Hypothalamus (tissue), 51 donors: Measurements from ENCODE around the gene VASP.

Source experiments
- DNase-seq, 51 donors: peaks; one replicate each; lab custom pipeline; 2025; lab: John Stamatoyannopoulos, UW

VASP gene

DNA sequence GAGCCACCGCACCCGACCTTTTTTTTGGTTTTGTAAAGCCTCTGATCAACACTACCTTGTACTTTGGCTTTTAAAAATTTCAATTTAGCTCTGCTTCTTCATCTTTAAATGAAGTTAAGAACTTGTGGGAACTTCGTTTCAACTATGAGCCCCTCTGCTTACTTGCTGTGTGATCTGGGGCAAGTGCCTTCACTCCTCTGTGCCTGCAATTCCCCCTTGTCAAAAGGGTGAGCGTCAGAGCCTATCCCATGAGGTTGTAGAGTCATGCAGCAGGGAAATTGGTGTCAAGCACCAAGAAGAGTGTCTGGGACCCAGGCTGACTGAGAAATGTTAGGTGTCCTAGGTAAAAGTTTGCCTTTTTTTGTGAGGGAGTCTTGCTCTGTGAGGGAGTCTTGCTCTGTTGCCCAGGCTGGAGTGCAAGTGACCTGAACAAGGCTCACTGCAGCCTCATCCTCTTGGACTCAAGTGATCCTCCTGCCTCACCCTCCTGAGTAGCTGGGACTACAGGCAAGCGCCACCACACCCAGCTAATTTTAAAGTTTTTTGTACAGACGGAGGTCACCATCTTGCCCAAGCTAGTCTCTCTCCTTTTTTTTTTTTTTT is 5.7 kb downstream of the VASP start:
- no peak for DNase-seq

DNA sequence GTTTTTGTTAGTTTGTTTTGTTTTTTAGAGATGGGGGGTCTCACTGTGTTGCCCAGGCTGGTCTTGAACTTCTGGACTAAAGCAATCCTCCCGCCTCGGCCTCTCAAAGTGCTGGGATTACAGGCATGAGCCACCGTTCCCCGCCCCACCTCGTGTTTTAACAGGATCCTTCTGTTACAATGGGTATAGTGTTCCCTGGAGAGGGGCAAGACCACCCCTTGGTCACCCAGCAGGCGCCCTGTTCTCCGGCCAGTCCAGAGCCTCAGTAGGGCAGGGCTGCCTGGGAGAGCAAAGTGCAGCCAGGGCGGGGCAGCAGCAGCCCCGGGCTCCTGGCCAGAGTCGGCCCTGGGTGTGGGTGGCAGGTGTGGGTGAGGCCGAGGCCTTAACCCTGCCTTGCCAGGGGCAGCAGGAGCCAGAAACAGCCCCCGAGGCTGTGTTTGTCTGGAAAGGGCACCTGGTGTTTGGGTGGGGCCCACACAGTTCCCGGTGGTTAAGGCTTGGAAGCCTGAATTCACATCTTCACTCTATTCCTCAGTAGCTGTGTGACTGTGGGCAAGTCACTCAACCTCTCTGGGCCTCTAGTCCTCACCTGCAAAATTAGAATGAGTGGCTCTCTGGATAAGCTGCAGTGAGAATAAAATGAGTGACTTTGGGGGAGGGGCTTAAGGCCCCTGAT is 7.2 kb downstream of the VASP start:
- DNase-seq: no peak

DNA sequence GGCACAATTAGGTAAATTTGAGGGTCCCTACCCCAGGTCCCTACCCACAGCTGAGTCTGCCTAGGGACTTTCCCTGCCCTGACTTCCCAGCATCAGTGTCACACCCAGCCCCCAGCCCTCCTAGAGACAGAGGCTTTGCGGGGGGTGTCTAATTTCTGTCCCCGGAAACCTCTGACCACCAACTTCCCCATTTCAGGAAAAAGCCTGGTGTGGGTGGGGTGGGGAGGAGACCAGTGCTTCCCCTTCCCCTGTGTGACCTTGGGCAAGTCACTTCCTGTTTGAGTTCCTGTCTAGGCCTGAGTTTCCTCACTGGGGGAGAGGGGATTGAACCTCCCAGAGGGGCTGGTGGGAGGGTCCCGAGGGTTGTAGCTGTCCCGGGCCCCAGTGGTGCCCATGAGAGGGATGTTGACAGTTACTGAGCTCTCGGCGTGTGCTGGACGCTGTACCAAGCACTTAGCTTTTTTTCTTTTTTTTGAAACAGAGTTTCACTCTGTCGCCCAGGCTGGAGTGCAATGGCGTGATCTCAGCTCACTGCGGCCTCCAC is 7.9 kb downstream of the VASP start:
- peak in 14 of 51 donors; percentile 16 to 44 (median 28) for DNase-seq

DNA sequence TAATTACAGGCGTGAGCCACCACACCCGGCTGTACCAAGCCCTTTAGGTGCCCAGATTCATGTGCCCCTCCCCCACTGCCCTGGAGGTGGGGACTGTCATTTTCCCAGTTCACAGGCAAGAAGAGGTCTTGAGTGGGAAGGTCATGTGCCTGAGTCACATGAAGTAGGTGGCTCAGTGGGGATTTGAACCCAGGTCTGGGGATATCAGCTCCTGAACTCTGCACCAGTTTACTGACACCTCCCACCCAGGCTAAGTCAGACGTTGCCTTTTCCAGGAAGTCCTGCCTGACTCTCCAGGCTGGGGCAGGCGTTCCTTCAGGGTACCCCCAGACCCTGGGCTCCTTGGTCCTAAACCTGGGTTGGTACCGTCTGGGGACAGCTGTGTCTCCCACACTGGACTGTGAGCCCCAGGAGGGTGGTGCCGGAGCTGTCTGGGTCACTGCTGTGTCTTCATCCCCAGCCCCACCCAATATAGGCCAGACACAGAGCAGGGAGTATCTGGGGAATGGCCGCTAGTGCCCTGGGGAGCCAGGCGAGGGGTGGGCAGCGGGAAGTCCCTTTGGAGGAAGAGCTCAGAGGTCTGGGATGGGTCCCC is 8.6 kb downstream of the VASP start:
- no peak for DNase-seq

DNA sequence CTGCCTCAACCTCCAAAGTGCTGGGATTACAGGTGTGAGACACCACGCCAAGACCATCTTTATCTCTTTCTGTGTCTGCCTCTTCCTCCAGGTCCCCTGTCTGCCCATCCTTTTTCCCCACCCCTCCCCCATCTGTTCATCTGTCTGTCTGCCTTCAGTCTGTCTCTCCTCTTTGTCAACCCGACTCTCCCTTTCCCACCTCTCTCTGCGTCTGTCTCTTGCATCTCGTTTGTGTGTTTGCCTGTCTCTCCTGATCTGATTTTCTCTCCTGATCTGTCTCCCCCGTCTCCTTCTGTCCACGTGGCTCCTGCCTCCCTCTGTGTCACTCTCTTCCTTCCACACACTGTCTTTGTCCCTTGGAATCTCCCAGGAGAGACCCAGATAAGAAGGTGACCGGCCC is 10.0 kb downstream of the VASP start:
- DNase-seq: no peak

DNA sequence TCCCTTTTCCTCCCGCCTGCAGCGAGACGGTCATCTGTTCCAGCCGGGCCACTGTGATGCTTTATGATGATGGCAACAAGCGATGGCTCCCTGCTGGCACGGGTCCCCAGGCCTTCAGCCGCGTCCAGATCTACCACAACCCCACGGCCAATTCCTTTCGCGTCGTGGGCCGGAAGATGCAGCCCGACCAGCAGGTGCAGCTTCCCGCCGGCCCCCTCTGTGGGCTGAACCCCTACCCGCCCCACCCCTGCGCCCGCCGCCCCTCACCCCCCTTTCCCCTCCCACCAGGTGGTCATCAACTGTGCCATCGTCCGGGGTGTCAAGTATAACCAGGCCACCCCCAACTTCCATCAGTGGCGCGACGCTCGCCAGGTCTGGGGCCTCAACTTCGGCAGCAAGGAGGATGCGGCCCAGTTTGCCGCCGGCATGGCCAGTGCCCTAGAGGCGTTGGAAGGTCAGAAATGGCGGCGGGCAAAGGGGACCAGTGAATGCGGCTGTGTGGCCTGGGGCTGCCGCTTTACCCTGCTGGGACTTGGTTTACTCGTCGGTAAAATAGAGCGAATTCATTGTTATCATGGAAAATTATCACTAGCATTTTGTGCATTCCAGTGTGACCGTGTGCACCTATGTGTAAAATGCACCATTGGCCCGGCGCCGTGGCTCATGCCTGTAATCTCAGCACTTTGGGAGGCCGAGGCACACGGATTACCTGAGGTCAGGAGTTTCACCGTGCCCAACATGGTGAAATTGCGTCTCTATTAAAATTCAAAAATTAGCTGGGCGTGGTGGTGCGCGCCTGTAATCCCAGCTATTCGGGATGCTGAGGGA is 10.6 kb downstream of the VASP start:
- no peak for DNase-seq

DNA sequence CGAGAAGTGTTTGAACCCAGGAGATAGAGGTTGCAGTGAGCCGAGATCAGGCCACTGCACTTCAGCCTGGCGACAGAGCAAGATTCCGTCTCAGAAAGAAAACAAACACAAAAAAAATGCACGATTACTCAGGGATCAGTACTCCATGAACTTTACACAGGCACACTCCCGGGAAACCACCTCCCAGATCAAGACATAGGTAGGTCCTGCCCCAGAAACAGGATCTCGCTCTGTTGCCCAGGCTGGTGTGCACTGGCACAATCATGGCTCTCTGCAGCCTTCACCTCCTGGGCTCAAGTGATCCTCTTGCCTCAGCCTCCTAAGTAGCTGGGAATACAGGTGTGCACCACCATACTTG is 11.2 kb downstream of the VASP start:
- DNase-seq: no peak

DNA sequence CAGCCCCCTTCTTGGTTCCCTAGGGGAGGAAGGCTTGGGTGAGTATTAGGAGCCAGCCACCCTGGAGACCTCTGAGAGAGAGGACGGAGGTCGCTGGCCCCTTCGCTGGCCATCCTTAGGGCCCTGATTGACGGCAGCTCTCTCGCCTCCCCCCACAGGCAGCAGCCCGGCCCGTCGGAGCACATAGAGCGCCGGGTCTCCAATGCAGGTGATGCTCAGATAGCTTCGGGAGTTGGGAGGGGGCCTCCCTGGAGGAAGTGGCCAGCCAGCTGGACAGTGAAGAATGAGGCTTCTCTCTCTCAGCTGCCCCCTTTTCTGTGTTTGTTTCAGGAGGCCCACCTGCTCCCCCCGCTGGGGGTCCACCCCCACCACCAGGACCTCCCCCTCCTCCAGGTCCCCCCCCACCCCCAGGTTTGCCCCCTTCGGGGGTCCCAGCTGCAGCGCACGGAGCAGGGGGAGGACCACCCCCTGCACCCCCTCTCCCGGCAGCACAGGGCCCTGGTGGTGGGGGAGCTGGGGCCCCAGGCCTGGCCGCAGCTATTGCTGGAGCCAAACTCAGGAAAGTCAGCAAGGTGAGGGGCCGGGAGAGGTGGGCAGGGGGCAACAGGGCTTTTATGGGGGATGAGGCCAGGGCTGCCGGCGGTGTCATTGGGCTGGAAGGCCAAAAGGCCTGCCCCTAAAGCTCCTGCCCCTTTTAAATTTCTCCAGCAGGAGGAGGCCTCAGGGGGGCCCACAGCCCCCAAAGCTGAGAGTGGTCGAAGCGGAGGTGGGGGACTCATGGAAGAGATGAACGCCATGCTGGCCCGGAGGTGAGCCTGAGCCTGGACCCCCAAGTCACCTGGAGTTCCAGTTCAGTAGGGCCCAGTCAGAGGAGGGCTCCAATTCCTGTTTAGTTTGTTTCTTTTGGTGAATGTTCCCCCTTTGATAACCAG is 15.0 kb downstream of the VASP start:
- no peak for DNase-seq

DNA sequence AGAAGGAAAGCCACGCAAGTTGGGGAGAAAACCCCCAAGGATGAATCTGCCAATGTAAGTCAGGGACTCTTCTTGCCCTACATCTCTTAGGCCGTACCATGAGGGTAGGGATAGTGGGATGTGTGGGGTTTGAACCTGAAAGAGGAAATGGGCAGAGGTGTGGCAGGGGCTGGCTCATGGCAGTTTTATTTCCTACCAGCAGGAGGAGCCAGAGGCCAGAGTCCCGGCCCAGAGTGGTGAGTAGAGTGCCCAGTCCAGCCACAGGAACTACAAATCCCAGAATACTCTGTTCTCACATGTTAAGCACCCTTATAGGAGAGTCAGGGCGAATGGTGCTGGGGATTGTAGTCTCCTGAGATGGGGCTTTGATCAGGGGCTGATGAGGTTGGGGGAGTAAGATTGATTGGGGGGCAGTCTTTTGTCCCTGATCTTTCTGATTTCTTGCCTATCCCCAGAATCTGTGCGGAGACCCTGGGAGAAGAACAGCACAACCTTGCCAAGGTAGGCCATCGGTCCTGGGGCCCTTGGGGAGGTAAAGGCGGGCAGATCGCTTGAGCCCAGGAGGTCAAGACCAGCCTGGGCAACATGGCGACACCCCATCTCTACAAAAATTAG is 16.5 kb downstream of the VASP start:
- DNase-seq: peak in 46 of 51 donors; percentile 20 to 82 (median 64)

DNA sequence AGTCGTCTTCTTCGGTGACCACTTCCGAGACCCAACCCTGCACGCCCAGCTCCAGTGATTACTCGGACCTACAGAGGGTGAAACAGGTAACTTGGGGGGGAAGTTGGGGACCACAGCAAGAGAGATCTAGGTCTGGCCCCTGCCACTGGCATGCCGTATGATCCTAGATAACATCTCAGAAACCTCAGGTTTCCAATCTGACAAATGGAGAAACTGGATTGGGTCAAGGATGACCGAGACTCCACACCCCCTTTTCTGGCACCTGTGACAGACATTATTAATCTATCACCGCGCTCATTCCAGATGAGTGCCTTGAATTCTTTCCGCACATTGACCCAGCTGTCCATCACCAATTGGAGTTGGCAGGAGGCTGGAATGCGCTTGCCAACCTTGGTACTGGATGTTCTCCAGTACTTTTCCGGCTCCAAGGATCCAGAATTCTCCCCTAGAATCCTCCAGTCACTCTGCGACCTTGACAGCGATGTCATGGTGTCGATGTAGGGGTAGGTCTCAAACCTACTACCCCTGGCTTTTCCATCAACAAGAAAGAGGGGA is 17.4 kb downstream of the VASP start:
- peak in 19 of 51 donors; percentile 6 to 55 (median 25) for DNase-seq

DNA sequence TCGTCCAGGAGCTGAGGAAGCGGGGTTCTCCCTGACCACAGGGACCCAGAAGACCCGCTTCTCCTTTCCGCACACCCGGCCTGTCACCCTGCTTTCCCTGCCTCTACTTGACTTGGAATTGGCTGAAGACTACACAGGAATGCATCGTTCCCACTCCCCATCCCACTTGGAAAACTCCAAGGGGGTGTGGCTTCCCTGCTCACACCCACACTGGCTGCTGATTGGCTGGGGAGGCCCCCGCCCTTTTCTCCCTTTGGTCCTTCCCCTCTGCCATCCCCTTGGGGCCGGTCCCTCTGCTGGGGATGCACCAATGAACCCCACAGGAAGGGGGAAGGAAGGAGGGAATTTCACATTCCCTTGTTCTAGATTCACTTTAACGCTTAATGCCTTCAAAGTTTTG is 18.9 kb downstream of the VASP start:
- peak in 36 of 51 donors; percentile 9 to 82 (median 47) for DNase-seq

DNA sequence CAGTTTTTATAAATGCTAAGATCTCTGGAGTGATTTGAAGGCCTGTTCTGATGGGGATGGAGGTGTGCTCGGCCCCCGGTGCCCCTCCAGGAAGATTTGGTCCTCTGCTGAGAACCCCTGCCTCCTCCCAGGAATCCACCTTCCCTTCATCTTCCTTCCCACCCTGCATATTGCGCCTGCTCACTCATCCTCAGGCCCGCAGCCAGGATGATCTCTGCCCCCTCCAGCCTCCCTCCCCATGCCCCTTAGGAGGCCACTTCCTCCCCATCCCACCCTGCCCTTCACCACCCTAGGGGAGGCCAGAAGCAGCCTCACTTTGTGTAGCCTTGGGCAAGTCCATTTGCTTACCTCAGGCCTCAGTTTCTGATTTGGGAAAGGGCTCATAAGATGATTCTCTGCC is 19.7 kb downstream of the VASP start:
- DNase-seq: no peak

DNA sequence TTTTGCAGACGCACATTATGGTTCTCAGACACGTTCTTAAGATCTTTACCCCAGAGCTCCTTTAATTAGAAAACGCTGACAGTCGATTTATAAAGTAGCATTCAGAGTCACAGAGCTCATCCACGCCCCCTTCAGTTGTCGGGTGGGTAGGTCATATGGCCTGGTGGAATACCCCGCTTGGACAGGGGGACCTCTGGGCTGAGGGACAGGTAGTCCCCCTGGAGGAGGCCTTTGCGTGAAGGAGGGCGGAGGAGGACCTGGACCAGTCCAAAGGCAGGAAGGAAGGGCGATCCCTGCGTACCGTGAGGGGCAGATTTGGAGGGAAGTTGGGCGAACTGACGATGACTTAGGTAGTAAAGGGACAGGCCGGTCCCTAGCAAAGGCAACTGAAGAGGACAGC is 20.5 kb downstream of the VASP start:
- no peak for DNase-seq

DNA sequence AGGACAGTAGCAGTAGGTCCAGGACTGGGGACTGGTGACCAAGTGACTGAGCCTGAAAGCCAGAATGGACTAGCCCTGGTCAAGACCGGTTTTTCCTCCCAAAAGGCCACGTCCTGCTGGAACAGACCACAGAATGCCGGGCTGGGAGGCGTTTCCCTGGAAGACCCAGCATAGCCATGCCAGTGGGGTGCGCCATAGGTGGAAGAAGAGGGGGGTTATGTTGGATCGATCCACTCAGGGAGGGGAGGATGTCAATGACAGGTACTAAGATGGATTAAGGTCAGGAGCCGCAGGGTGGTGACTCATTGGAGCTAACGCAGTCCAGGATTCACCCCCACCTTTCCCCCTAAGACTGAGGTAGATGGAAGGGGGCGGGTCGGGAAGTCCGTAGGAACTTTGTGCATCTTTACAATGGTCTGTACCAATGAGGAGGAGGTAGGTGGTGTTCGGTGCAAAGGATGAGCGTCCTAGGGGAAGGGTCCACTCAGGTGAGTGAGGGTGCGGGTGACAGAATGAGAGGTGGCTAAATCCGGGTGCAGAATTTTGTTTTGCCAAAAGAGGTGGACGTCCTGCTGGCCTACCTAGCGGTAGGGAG is 21.0 kb downstream of the VASP start:
- DNase-seq: peak in 5 of 51 donors; percentile 9 to 65 (median 19)

DNA sequence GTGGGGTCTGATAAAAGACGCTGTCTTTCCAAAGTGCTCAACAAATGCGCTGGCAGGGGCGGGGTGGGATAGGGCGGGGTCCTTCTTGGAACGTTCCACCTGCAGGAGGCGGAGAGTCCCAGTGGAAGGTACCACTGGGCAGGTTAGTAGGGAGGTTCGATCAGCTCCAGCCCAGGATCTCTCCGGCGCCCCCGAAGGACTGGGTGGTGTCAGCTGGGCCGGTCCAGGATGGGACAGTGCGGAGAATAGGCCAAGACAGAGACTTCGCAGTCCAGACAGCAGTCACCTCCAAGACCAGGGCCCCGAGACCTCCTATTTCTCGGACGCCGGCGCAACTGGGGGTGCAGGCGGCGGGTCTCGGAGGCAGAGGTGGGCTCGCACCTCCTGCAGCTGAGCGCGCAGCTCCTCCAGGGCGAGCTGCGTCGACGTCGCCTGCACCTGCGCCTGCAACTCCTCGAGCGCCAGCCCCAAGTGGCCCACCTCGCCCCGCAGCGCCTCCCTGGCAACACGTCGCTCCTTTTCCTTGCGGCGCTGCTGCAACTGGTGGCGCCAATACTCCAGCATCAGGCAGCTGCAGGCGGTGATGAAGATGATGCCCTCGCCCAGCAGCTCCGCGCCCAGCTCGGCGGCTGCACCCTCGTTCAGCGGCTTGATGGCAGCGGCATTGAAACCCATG is 21.6 kb downstream of the VASP start:
- DNase-seq: peak in 29 of 51 donors; percentile 17 to 72 (median 45)

DNA sequence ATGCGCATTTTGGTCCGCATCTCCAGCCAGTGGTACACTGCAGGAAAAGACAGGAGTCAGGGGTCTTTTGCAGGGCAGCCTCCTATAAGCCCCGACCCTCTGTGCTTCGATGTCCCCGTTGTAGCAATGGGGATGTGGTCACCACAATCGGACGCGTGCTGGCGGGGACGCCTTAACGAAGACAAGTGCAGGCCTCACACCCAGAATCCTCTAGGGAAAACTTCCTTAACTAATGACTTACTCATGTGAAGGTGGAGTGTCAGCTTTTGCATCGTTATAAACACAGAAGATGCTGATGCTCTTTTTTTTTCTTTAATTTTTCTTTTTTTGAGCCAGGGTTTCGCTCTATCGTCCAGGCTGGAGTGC is 22.1 kb downstream of the VASP start:
- DNase-seq: no peak

DNA sequence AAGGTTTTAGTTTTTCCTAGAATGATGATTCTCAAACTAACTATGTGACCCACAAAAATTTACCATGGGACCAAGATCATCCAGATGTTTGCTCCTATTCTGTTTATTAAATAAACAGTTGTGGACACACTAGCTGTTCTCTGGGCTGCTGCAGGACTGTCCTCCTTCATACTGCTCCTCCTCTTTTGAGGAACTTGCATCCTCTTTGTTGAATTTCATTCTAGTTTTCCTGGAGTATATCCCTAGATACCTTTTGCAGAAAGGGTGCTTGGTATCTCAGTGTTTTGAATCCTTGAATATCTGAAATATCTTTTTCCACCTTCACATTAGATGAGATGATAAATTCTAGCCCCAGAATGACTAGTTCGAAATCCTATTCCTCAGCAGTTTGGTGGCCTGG is 24.1 kb downstream of the VASP start:
- no peak for DNase-seq

DNA sequence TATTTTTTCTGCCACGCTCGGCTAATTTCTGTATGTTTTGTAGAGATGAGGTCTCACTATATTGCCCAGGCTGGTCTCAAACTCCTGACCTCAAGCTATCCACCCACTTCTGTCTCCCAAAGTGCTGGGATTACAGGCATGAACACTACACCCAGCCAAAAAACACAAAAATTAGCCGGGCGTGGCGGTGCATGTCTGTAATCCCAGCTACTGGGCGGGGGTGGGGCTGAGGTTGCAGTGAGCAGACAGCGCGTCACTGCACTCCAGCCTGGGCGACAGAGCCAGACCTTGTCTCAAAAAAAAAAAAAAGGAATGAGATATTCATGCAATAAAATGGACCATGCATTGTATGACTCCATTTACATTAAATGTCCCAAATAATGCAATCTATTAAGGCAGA is 32.2 kb downstream of the VASP start:
- no peak for DNase-seq
